Endothelial cell of umbilical vein (primary cell): ENCODE data around the gene KCNAB2.

ENCODE experiments used
- CTCF ChIP-seq, 2 donors: IDR thresholded peaks; 1 replicate in 1 of 2; 2 replicates in 1 of 2; pipeline ENCODE4 v1.5.1; 2011; ENCODE audit warnings: low read length in 2 of 2, mild to moderate bottlenecking in 2 of 2, moderate library complexity in 2 of 2, control low read depth in 1 of 2, inconsistent platforms in 1 of 2, low read depth in 1 of 2; ENCODE audit not compliant: insufficient read depth in 1 of 2; ENCODE audit errors: extremely low read depth in 1 of 2
- MYC ChIP-seq: IDR thresholded peaks from one replicate; pipeline ENCODE4 v1.6.1; 2011; ENCODE audit warnings: mild to moderate bottlenecking, low read depth, low read length
- POLR2A ChIP-seq: IDR thresholded peaks from 2 replicates; pipeline ENCODE4 v1.6.1; 2012; ENCODE audit warnings: low read depth, mild to moderate bottlenecking, control low read depth, low read length

DNA sequence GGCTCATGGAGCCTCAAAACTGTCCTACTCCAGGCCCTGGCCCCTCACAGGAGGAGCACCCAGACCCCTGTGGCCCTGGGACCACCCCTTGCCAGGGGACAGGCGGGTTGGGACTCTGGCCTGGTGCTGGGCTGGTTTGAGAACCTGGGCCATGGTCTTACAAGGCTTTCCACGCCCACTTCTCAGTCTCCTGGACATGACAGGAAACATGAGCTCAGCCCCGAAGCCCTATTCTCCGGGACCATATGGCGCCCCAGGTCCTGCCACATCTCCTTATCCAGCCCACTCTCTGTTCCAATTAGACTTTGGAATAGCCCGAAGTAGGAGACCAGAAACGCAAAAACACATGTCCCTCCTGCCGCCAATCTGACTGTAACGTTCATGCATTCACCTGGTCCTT lies 47.9 kb downstream of the KCNAB2 start:
- TF ChIP-seq CTCF (IDR thresholded peaks at IDR 0.05; ENCODE audit: extremely low read depth in 1 of 2, insufficient read depth in 1 of 2, low read depth in 1 of 2, low read length in 2 of 2) (no peak), POLR2A (no peak), MYC (no peak)
